DOHH2 (cell line): Measurements from ENCODE around the gene LSP1.

Experiments
- H3F3A ChIP-seq: fragments of 200-600 bp; sonication (generic), shearing (Covaris generic); 2 replicates; pipeline ENCODE4 v1.6.0; 2016; ENCODE audit warnings: antibody characterized with exemption, mild to moderate bottlenecking; ENCODE audit not compliant: control insufficient read depth, insufficient read depth
- H3K27ac ChIP-seq: fragments of 200-600 bp; sonication (generic); 2 replicates; pipeline ENCODE4 v1.5.1; 2014; ENCODE audit warnings: low read depth, mild to moderate bottlenecking, low read length, moderate library complexity
- H3K27me3 ChIP-seq: fragments of 200-600 bp; sonication (generic); 2 replicates; pipeline ENCODE4 v1.6.1; 2014; ENCODE audit warnings: mild to moderate bottlenecking, low read length, mixed read lengths; ENCODE audit not compliant: control insufficient read depth
- H3K36me3 ChIP-seq: fragments of 200-600 bp; sonication (generic); 2 replicates; pipeline ENCODE4 v1.6.1; 2014; ENCODE audit warnings: mild to moderate bottlenecking, low read length, moderate library complexity, mixed read lengths; ENCODE audit not compliant: control insufficient read depth
- H3K4me1 ChIP-seq: fragments of 200-600 bp; sonication (generic); 2 replicates; pipeline ENCODE4 v1.6.1; 2014; ENCODE audit warnings: mild to moderate bottlenecking, low read length, mixed read lengths; ENCODE audit not compliant: control insufficient read depth
- H3K4me2 ChIP-seq: fragments of 200-600 bp; sonication (generic); 2 replicates; pipeline ENCODE4 v1.6.0; 2014; ENCODE audit warnings: mild to moderate bottlenecking, low read length, moderate library complexity
- H3K4me3 ChIP-seq: fragments of 200-600 bp; sonication (generic); 2 replicates; pipeline ENCODE4 v1.5.1; 2014; ENCODE audit warnings: mild to moderate bottlenecking, low read length, mixed read lengths
- H3K79me2 ChIP-seq: fragments of 200-600 bp; sonication (generic); 2 replicates; pipeline ENCODE4 v1.6.1; 2014; ENCODE audit warnings: mild to moderate bottlenecking, low read length, mixed read lengths; ENCODE audit not compliant: control insufficient read depth
- H3K9me2 ChIP-seq: fragments of 200-600 bp; sonication (generic); replicated peaks from 2 replicates; pipeline ENCODE4 v1.6.1; 2014; ENCODE audit warnings: mild to moderate bottlenecking, low read length, mixed read lengths; ENCODE audit not compliant: control insufficient read depth
- H3K9me3 ChIP-seq: fragments of 200-600 bp; sonication (generic); 2 replicates; pipeline ENCODE4 v1.6.1; 2014; ENCODE audit warnings: antibody characterized with exemption, low read length, mixed read lengths; ENCODE audit not compliant: control insufficient read depth, insufficient read depth
- H4K20me1 ChIP-seq: fragments of 200-600 bp; sonication (generic); 2 replicates; pipeline ENCODE4 v1.6.0; 2014; ENCODE audit warnings: low read depth, mild to moderate bottlenecking, antibody characterized with exemption, low read length, moderate library complexity; ENCODE audit not compliant: control insufficient read depth, insufficient read depth
- CTCF ChIP-seq: fragments of 200-600 bp; sonication (generic); IDR thresholded peaks from one replicate; pipeline ENCODE4 v1.5.1; 2014; ENCODE audit warnings: antibody characterized with exemption, mild to moderate bottlenecking, low read depth, low read length; ENCODE audit not compliant: poor library complexity, severe bottlenecking
- EZH2phosphoT487 ChIP-seq: fragments of 200-600 bp; sonication (generic); IDR thresholded peaks from 2 replicates; pipeline ENCODE4 v1.6.1; 2017; ENCODE audit warnings: borderline replicate concordance, mild to moderate bottlenecking, antibody characterized with exemption, low read length, moderate library complexity, mixed read lengths

Gene LSP1

DNA sequence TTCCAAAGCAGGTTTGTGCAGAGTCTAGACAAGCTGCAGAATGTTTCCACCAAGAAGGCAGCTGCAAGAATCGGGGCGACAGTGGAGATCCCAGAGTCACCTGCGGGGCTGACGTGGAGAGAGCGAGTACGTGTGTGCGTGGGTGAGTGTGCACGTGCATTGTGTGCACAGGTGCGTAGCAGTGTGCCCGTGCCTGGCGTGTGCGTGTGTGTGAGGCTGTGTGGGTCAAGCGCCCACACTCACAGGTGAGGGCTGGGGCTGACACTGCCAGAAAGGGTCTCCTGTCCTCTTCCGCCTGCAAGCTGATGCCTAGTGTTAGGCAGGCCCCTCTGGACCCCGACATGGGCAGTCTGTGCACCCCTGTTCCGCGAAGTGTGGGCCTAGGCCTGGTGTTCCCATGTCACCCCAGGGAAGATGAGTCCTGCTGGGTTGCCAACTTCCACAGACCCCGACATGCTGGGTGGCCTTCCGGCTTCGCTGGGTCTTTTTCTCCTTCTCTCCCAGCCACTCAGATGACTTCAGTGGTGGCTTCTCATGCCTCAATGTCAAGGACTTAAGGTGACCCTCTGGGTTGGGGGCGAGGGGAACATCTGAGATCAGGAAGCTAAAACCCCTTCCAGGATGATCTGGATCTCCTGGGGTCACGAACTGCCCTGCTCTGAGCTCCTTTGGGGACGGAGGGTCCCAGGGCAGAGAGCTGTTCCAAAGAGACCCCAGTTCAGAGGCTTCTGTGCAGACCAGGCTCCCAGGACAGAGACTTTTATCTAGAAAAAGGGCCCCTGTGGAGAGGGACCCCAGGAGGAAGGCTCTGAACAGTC is 28.5 kb upstream of the LSP1 start:
- TF ChIP-seq CTCF = no peak
- no peak for TF ChIP-seq EZH2phosphoT487
- Histone ChIP-seq H3K4me3 (no peak overlapping the region), H3K79me2 (no peaks in the 10 kb centered on the region), H3K27ac (no peak overlapping the region), H3K4me2 (no peak overlapping the region), H3K9me3 (no peaks in the 10 kb centered on the region), H3K27me3 (no peaks in the 10 kb centered on the region), H3K36me3 (no peaks in the 10 kb centered on the region), H3K9me2 (no peaks in the 10 kb centered on the region), H3K4me1 (no peaks in the 10 kb centered on the region), H4K20me1 (no peaks in the 10 kb centered on the region), H3F3A (no peaks in the 10 kb centered on the region)

- no peaks in the 10 kb centered on the region for H4K20me1 ChIP-seq
- H3K4me2 ChIP-seq = no peak overlapping the region
- H3K9me2 ChIP-seq = no peaks in the 10 kb centered on the region
- H3K79me2 ChIP-seq = no peaks in the 10 kb centered on the region
- H3K9me3 ChIP-seq = no peaks in the 10 kb centered on the region
- no peaks in the 10 kb centered on the region for H3K36me3 ChIP-seq
- no peaks in the 10 kb centered on the region for H3K27me3 ChIP-seq
- H3K4me1 ChIP-seq = no peaks in the 10 kb centered on the region
- H3K27ac ChIP-seq = no peak overlapping the region
- no peaks in the 10 kb centered on the region for H3F3A ChIP-seq
- H3K4me3 ChIP-seq = no peak overlapping the region
- TF ChIP-seq CTCF (peak; percentile 73), EZH2phosphoT487 (no peak)
Observed at GRCh38 chr11:1825039-1825740, 27.7 kb upstream of the LSP1 start.

DNA sequence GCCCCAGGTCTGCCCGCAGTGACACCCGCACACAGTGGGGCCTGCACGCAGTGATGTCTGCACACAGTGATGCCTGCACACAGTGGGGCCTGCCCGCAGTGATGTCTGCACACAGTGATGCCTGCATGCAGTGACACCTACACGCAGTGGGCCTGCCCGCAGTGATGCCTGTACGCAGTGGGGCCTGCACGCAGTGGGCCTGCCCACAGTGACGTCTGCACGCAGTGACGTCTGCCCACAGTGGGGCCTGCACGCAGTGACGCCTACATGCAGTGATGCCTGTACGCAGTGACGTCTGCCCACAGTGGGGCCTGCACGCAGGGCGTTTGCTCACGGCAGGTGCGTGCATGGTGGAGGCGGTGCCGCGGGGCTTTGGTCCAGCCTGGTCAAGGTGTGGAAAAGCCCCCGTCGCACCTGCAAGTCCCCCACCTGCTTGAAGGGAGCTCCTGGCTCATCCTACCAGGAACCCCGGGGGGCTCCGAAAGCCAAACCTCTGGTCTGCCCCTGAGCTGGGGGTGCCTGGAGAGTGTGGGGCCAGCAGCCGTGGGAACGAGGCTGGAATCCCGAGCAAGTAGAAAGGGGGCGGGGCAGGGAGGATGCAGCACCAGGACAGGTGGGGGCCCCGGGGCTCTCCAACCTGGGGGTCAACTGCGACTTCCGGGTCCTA is 27.0 kb upstream of the LSP1 start:
- no peaks in the 10 kb centered on the region for H4K20me1 ChIP-seq
- peaks cover 3% of the 10 kb centered on the region for H3K27me3 ChIP-seq
- H3K79me2 ChIP-seq = no peaks in the 10 kb centered on the region
- no peaks in the 10 kb centered on the region for H3F3A ChIP-seq
- no peak overlapping the region for H3K4me2 ChIP-seq
- TF ChIP-seq EZH2phosphoT487 (no peak), CTCF (no peak)
- H3K4me1 ChIP-seq = no peaks in the 10 kb centered on the region
- no peak overlapping the region for H3K27ac ChIP-seq
- no peak overlapping the region for H3K4me3 ChIP-seq
- H3K9me3 ChIP-seq = no peaks in the 10 kb centered on the region
- no peaks in the 10 kb centered on the region for H3K36me3 ChIP-seq
- no peaks in the 10 kb centered on the region for H3K9me2 ChIP-seq
